Activated CD4-positive, alpha-beta T cell treated with anti-CD3 and anti-CD28 coated beads, Interleukin-2, amount 10 ng/mL, durations not matched to agents 7 days and 5 days (primary cell): ENCODE results near the gene NAALAD2. TPM values are rescaled to one million over a fixed set of nuclear protein-coding genes. Genes with fewer than 3 reads are reported as not detected.
A peak's percentile ranks its signal among the peaks of the same experiment; 100 is the strongest.
"Not testable (repeated sequence)": the region's sequence is repeated elsewhere in the genome, so short reads cannot be mapped to it uniquely, and the experiment has no call there.

Source experiments
- CTCF ChIA-PET: fragments of 350-600 bp; sonication (Branson Sonifier 250); formaldehyde crosslinking; loops from one replicate; lab custom pipeline; 2021; ENCODE audit warnings: antibody characterized with exemption; lab: Charles Lee
- POLR2A ChIA-PET: fragments of 350-600 bp; sonication (Branson Sonifier 250); formaldehyde crosslinking; loops from one replicate; lab custom pipeline; 2021; ENCODE audit warnings: antibody characterized with exemption; lab: Charles Lee
- DNase-seq: peaks from one replicate; pipeline ENCODE4 v3.0.0-alpha.2; 2020
- H3K27ac Mint-ChIP-seq: one replicate; pipeline ENCODE4 v1.8.0; 2021; ENCODE audit warnings: mild to moderate bottlenecking, moderate library complexity, mixed read lengths
- H3K27me3 Mint-ChIP-seq: one replicate; pipeline ENCODE4 v1.8.0; 2021; ENCODE audit warnings: mixed read lengths
- H3K36me3 Mint-ChIP-seq: one replicate; pipeline ENCODE4 v1.8.0; 2021; ENCODE audit warnings: low read depth, mixed read lengths
- H3K4me1 Mint-ChIP-seq: one replicate; pipeline ENCODE4 v1.8.0; 2021; ENCODE audit warnings: mixed read lengths
- H3K4me3 Mint-ChIP-seq: one replicate; pipeline ENCODE4 v1.8.0; 2021; ENCODE audit warnings: mild to moderate bottlenecking, moderate library complexity, mixed read lengths
- H3K9me3 Mint-ChIP-seq: one replicate; pipeline ENCODE4 v1.8.0; 2021; ENCODE audit warnings: mixed read lengths
- total RNA-seq, 2 experiments: library from RNA; stranded (reverse); gene quantifications; one replicate each; pipeline ENCODE4 v1.2.3, GENCODE V29; 2021

Gene NAALAD2
- total RNA-seq, 2 experiments from 2014 or later, result not detected

GRCh38 chr11:90229791-90230190 is 95.3 kb downstream of the NAALAD2 start:
- H3K27ac Mint-ChIP-seq, result no peak overlapping the region
- H3K4me1 Mint-ChIP-seq, result peaks cover 3% of the 10 kb centered on the region
- ChIA-PET CTCF (interaction anchor here (0.6 to 0.9 kb wide), 2 partner anchors 20 to 25 kb away, joined by 3 read pairs; no protein-coding TSS in a partner anchor), POLR2A (no interaction called here)
- DNase-seq, result no peak
- H3K4me3 Mint-ChIP-seq, result no peak overlapping the region
- no peaks in the 10 kb centered on the region for H3K9me3 Mint-ChIP-seq
- H3K36me3 Mint-ChIP-seq, result no peaks in the 10 kb centered on the region
- H3K27me3 Mint-ChIP-seq, result peaks cover 20% of the 10 kb centered on the region

- H3K4me3 Mint-ChIP-seq, result no peak overlapping the region
- peaks cover 21% of the 10 kb centered on the region for H3K27me3 Mint-ChIP-seq
- DNase-seq, result no peak
- no peaks in the 10 kb centered on the region for H3K36me3 Mint-ChIP-seq
- POLR2A ChIA-PET, result no interaction called here
- H3K4me1 Mint-ChIP-seq, result no peaks in the 10 kb centered on the region
- CTCF ChIA-PET, result interaction anchor here (0.8 kb wide), 1 partner anchor 10 kb away, joined by 3 read pairs; no protein-coding TSS in a partner anchor
- H3K9me3 Mint-ChIP-seq, result no peaks in the 10 kb centered on the region
- H3K27ac Mint-ChIP-seq, result no peak overlapping the region
Observed at GRCh38 chr11:90234977-90235376, 100.5 kb downstream of the NAALAD2 start.

GRCh38 chr11:90235526-90235925 is 101.1 kb downstream of the NAALAD2 start:
- no peak for DNase-seq
- Mint-ChIP-seq H3K4me3 (no peak overlapping the region), H3K9me3 (no peaks in the 10 kb centered on the region), H3K27me3 (peaks cover 19% of the 10 kb centered on the region), H3K27ac (no peak overlapping the region), H3K36me3 (no peaks in the 10 kb centered on the region), H3K4me1 (no peaks in the 10 kb centered on the region)
- ChIA-PET POLR2A (no interaction called here), CTCF (no interaction called here)

- no peak overlapping the region for H3K4me3 Mint-ChIP-seq
Observed at GRCh38 chr11:90237004-90237403, 102.5 kb downstream of the NAALAD2 start.

DNA sequence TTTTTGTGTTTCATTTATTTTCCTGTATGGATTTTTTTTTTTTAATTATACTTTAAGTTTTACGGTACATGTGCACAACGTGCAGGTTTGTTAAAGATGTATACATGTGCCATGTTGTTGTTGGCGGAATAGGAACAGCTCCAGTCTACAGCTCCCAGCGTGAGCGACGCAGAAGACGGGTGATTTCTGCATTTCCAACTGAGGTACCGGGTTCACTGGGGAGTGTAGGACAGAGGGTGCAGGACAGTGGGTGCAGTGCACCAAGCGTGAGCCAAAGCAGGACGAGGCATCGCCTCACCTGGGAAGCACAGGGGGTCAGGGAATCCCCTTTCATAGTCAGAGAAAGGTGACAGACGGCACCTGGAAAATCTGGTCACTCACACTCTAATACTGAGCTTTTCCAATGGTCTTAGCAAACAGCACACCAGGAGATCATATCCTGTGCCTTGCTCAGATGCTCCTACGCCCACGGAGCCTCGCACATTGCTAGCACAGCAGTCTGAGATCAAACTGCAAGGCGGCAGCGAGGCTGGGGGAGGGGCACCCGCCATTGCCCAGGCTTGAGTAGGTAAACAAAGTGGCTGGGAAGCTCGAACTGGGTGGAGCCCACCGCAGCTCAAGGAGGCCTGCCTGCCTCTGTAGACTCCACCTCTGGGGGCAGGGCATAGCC is 105.6 kb downstream of the NAALAD2 start:
- CTCF ChIA-PET, POLR2A ChIA-PET, H3K4me1 Mint-ChIP-seq, H3K4me3 Mint-ChIP-seq, H3K9me3 Mint-ChIP-seq, H3K36me3 Mint-ChIP-seq, DNase-seq: not testable (repeated sequence)
- peak overlapping the region; percentile 13 for H3K27ac Mint-ChIP-seq
- peaks cover 12% of the 10 kb centered on the region for H3K27me3 Mint-ChIP-seq

More at GRCh38 chr11:90237004-90237403, 102.5 kb downstream of the NAALAD2 start:
- Mint-ChIP-seq H3K9me3 (no peaks in the 10 kb centered on the region), H3K27ac (no peak overlapping the region), H3K36me3 (no peaks in the 10 kb centered on the region), H3K4me1 (no peaks in the 10 kb centered on the region), H3K27me3 (peaks cover 8% of the 10 kb centered on the region)
- ChIA-PET CTCF (no interaction called here), POLR2A (no interaction called here)
- DNase-seq, result no peak

GRCh38 chr11:90241414-90241813 is 107.0 kb downstream of the NAALAD2 start:
- ChIA-PET POLR2A (no interaction called here), CTCF (no interaction called here)
- H3K36me3 Mint-ChIP-seq, result no peaks in the 10 kb centered on the region
- peaks cover 7% of the 10 kb centered on the region for H3K27me3 Mint-ChIP-seq
- H3K27ac Mint-ChIP-seq, result no peak overlapping the region
- H3K4me1 Mint-ChIP-seq, result no peaks in the 10 kb centered on the region
- DNase-seq, result no peak
- no peaks in the 10 kb centered on the region for H3K9me3 Mint-ChIP-seq
- H3K4me3 Mint-ChIP-seq, result no peak overlapping the region

Other genes with a start within 250 kb of the NAALAD2 start
- not detected for gene TRIM49D1, start 212.4 kb upstream of the NAALAD2 start, total RNA-seq
- gene TRIM49D2, start 210.6 kb upstream of the NAALAD2 start, total RNA-seq, result not detected
- not detected for gene TRIM64, start 168.6 kb upstream of the NAALAD2 start, total RNA-seq
- not detected for gene TRIM49C, start 103.6 kb upstream of the NAALAD2 start, total RNA-seq
- not detected for gene UBTFL1, start 48.7 kb upstream of the NAALAD2 start, total RNA-seq
- 10 to 100 TPM; 61.9 to 64.9 TPM for gene CHORDC1, start 88.4 kb downstream of the NAALAD2 start, total RNA-seq